Glutamatergic neuron (in vitro differentiated cells): ENCODE measurements around the gene EBP. TPM values are rescaled to one million over a fixed set of nuclear protein-coding genes. Genes with fewer than 3 reads are reported as not detected.

Source experiments
- DNase-seq: peaks from one replicate; pipeline ENCODE4 v3.0.0; 2022
- H3K27ac Mint-ChIP-seq: one replicate; pipeline ENCODE4 v1.8.0; 2020; ENCODE audit warnings: mild to moderate bottlenecking, mixed read lengths, inconsistent platforms; ENCODE audit not compliant: unreplicated experiment
- H3K27me3 Mint-ChIP-seq: one replicate; pipeline ENCODE4 v1.8.0; 2020; ENCODE audit warnings: mild to moderate bottlenecking, moderate library complexity, mixed read lengths, inconsistent platforms; ENCODE audit not compliant: unreplicated experiment
- H3K36me3 Mint-ChIP-seq: one replicate; pipeline ENCODE4 v1.8.0; 2020; ENCODE audit warnings: mild to moderate bottlenecking, mixed read lengths, inconsistent platforms; ENCODE audit not compliant: unreplicated experiment
- H3K4me1 Mint-ChIP-seq: one replicate; pipeline ENCODE4 v1.8.0; 2020; ENCODE audit warnings: mild to moderate bottlenecking, low read depth, mixed read lengths, inconsistent platforms; ENCODE audit not compliant: unreplicated experiment
- H3K4me3 Mint-ChIP-seq: one replicate; pipeline ENCODE4 v1.8.0; 2020; ENCODE audit warnings: mild to moderate bottlenecking, mixed read lengths, inconsistent platforms; ENCODE audit not compliant: unreplicated experiment
- H3K9me3 Mint-ChIP-seq: one replicate; pipeline ENCODE4 v1.8.0; 2020; ENCODE audit warnings: mild to moderate bottlenecking, moderate library complexity, mixed read lengths, inconsistent platforms; ENCODE audit not compliant: unreplicated experiment
- CTCF ChIP-seq: fragments of 200-600 bp; sonication (generic); IDR thresholded peaks from one replicate; pipeline ENCODE4 v1.5.0; 2021; ENCODE audit not compliant: partially characterized antibody, unreplicated experiment
- total RNA-seq: library from RNA; stranded (reverse); fragmentation: NEBNext Ultra II Directional; extraction: Animal tissue kit (Norgen Biotek cat#: 25700); gene quantifications from one replicate; pipeline ENCODE4 v1.2.1, GENCODE V29; 2021; ENCODE audit not compliant: unreplicated experiment

EBP gene
- total RNA-seq, 1 donor from 2014 or later, result 132 TPM

GRCh38 chrX:48513670-48514069 lies 7.9 kb upstream of the EBP start:
- Mint-ChIP-seq H3K4me1 (no peaks in the 10 kb centered on the region), H3K36me3 (peaks cover 5% of the 10 kb centered on the region), H3K9me3 (peaks cover 3% of the 10 kb centered on the region), H3K27me3 (peaks cover 6% of the 10 kb centered on the region), H3K4me3 (no peak overlapping the region), H3K27ac (no peak overlapping the region)
- TF ChIP-seq CTCF, result no peak
- DNase-seq, result no peak

- TF ChIP-seq CTCF, result no peak
- Mint-ChIP-seq H3K9me3 (peaks cover 3% of the 10 kb centered on the region), H3K27me3 (peaks cover 6% of the 10 kb centered on the region), H3K4me1 (no peaks in the 10 kb centered on the region), H3K4me3 (no peak overlapping the region), H3K36me3 (peaks cover 5% of the 10 kb centered on the region), H3K27ac (no peak overlapping the region)
- DNase-seq, result no peak
These were observed 7.3 kb upstream of the EBP start for GRCh38 chrX:48514126-48514806.

GRCh38 chrX:48514868-48515460 lies 6.6 kb upstream of the EBP start:
- H3K4me3 Mint-ChIP-seq, result no peak overlapping the region
- H3K9me3 Mint-ChIP-seq, result peaks cover 3% of the 10 kb centered on the region
- no peak for TF ChIP-seq CTCF
- DNase-seq, result no peak
- H3K27ac Mint-ChIP-seq, result no peak overlapping the region
- no peaks in the 10 kb centered on the region for H3K4me1 Mint-ChIP-seq
- peaks cover 5% of the 10 kb centered on the region for H3K27me3 Mint-ChIP-seq
- H3K36me3 Mint-ChIP-seq, result peaks cover 5% of the 10 kb centered on the region

GRCh38 chrX:48515842-48516241 lies 5.8 kb upstream of the EBP start:
- H3K36me3 Mint-ChIP-seq, result peaks cover 5% of the 10 kb centered on the region
- peaks cover 5% of the 10 kb centered on the region for H3K27me3 Mint-ChIP-seq
- DNase-seq, result no peak
- H3K4me1 Mint-ChIP-seq, result peaks cover 2% of the 10 kb centered on the region
- H3K4me3 Mint-ChIP-seq, result no peak overlapping the region
- no peak overlapping the region for H3K27ac Mint-ChIP-seq
- no peak for TF ChIP-seq CTCF
- peaks cover 2% of the 10 kb centered on the region for H3K9me3 Mint-ChIP-seq

- peaks cover 5% of the 10 kb centered on the region for H3K36me3 Mint-ChIP-seq
These were observed 5.3 kb upstream of the EBP start for GRCh38 chrX:48516285-48516684.

More at GRCh38 chrX:48516285-48516684, 5.3 kb upstream of the EBP start:
- H3K4me1 Mint-ChIP-seq, result peaks cover 7% of the 10 kb centered on the region
- TF ChIP-seq CTCF, result no peak
- H3K9me3 Mint-ChIP-seq, result peaks cover 3% of the 10 kb centered on the region
- H3K4me3 Mint-ChIP-seq, result no peak overlapping the region
- no peak for DNase-seq
- peaks cover 5% of the 10 kb centered on the region for H3K27me3 Mint-ChIP-seq
- H3K27ac Mint-ChIP-seq, result no peak overlapping the region
